DOHH2 (cell line): Measurements from ENCODE around the gene CDC42SE2.

Experiments
- H3F3A ChIP-seq: fragments of 200-600 bp; sonication (generic), shearing (Covaris generic); 2 replicates; pipeline ENCODE4 v1.6.0; 2016; ENCODE audit warnings: antibody characterized with exemption, mild to moderate bottlenecking; ENCODE audit not compliant: control insufficient read depth, insufficient read depth
- H3K27ac ChIP-seq: fragments of 200-600 bp; sonication (generic); 2 replicates; pipeline ENCODE4 v1.5.1; 2014; ENCODE audit warnings: low read depth, mild to moderate bottlenecking, low read length, moderate library complexity
- H3K27me3 ChIP-seq: fragments of 200-600 bp; sonication (generic); 2 replicates; pipeline ENCODE4 v1.6.1; 2014; ENCODE audit warnings: mild to moderate bottlenecking, low read length, mixed read lengths; ENCODE audit not compliant: control insufficient read depth
- H3K36me3 ChIP-seq: fragments of 200-600 bp; sonication (generic); 2 replicates; pipeline ENCODE4 v1.6.1; 2014; ENCODE audit warnings: mild to moderate bottlenecking, low read length, moderate library complexity, mixed read lengths; ENCODE audit not compliant: control insufficient read depth
- H3K4me1 ChIP-seq: fragments of 200-600 bp; sonication (generic); 2 replicates; pipeline ENCODE4 v1.6.1; 2014; ENCODE audit warnings: mild to moderate bottlenecking, low read length, mixed read lengths; ENCODE audit not compliant: control insufficient read depth
- H3K4me2 ChIP-seq: fragments of 200-600 bp; sonication (generic); 2 replicates; pipeline ENCODE4 v1.6.0; 2014; ENCODE audit warnings: mild to moderate bottlenecking, low read length, moderate library complexity
- H3K4me3 ChIP-seq: fragments of 200-600 bp; sonication (generic); 2 replicates; pipeline ENCODE4 v1.5.1; 2014; ENCODE audit warnings: mild to moderate bottlenecking, low read length, mixed read lengths
- H3K79me2 ChIP-seq: fragments of 200-600 bp; sonication (generic); 2 replicates; pipeline ENCODE4 v1.6.1; 2014; ENCODE audit warnings: mild to moderate bottlenecking, low read length, mixed read lengths; ENCODE audit not compliant: control insufficient read depth
- H3K9me2 ChIP-seq: fragments of 200-600 bp; sonication (generic); replicated peaks from 2 replicates; pipeline ENCODE4 v1.6.1; 2014; ENCODE audit warnings: mild to moderate bottlenecking, low read length, mixed read lengths; ENCODE audit not compliant: control insufficient read depth
- H3K9me3 ChIP-seq: fragments of 200-600 bp; sonication (generic); 2 replicates; pipeline ENCODE4 v1.6.1; 2014; ENCODE audit warnings: antibody characterized with exemption, low read length, mixed read lengths; ENCODE audit not compliant: control insufficient read depth, insufficient read depth
- H4K20me1 ChIP-seq: fragments of 200-600 bp; sonication (generic); 2 replicates; pipeline ENCODE4 v1.6.0; 2014; ENCODE audit warnings: low read depth, mild to moderate bottlenecking, antibody characterized with exemption, low read length, moderate library complexity; ENCODE audit not compliant: control insufficient read depth, insufficient read depth
- EZH2phosphoT487 ChIP-seq: fragments of 200-600 bp; sonication (generic); IDR thresholded peaks from 2 replicates; pipeline ENCODE4 v1.6.1; 2017; ENCODE audit warnings: borderline replicate concordance, mild to moderate bottlenecking, antibody characterized with exemption, low read length, moderate library complexity, mixed read lengths
- TF ChIP-seq, protein P1 (sequence below): fragments of 200-600 bp; sonication (generic); IDR thresholded peaks from one replicate; pipeline ENCODE4 v1.5.1; 2014; ENCODE audit warnings: antibody characterized with exemption, mild to moderate bottlenecking, low read depth, low read length; ENCODE audit not compliant: poor library complexity, severe bottlenecking

Gene CDC42SE2

DNA sequence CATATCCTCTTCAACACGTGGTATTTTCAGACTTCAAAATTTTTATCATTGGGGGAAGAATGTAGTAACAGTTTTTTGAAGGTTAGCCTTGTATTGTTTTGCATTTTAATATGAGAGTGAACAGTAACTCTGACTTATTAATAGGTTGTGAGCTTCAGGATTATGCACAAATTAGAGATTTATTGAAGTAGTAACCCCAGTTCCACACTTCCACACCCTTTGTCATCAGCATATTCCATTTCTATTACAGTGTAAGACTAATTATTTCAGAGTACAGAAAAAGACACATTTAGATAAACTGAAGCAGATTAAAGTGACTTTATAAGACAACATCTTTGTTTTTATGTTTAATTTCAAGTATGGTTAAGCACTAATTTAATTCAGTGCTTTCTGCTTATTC is 105.7 kb downstream of the CDC42SE2 start:
- Histone ChIP-seq H3K4me1 (peaks cover 19% of the 10 kb centered on the region), H3K4me3 (no peak overlapping the region), H3K27me3 (no peaks in the 10 kb centered on the region), H3K27ac (no peak overlapping the region), H3F3A (peaks cover 4% of the 10 kb centered on the region), H4K20me1 (no peaks in the 10 kb centered on the region), H3K79me2 (peaks cover 55% of the 10 kb centered on the region), H3K9me2 (no peaks in the 10 kb centered on the region), H3K36me3 (0 out of 2 replicates have a peak, but pooled peaks cover 5% of the 10 kb centered on the region), H3K4me2 (no peak overlapping the region), H3K9me3 (no peaks in the 10 kb centered on the region)
- TF ChIP-seq, protein P1, sequence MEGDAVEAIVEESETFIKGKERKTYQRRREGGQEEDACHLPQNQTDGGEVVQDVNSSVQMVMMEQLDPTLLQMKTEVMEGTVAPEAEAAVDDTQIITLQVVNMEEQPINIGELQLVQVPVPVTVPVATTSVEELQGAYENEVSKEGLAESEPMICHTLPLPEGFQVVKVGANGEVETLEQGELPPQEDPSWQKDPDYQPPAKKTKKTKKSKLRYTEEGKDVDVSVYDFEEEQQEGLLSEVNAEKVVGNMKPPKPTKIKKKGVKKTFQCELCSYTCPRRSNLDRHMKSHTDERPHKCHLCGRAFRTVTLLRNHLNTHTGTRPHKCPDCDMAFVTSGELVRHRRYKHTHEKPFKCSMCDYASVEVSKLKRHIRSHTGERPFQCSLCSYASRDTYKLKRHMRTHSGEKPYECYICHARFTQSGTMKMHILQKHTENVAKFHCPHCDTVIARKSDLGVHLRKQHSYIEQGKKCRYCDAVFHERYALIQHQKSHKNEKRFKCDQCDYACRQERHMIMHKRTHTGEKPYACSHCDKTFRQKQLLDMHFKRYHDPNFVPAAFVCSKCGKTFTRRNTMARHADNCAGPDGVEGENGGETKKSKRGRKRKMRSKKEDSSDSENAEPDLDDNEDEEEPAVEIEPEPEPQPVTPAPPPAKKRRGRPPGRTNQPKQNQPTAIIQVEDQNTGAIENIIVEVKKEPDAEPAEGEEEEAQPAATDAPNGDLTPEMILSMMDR: no peak
- TF ChIP-seq EZH2phosphoT487: no peak

DNA sequence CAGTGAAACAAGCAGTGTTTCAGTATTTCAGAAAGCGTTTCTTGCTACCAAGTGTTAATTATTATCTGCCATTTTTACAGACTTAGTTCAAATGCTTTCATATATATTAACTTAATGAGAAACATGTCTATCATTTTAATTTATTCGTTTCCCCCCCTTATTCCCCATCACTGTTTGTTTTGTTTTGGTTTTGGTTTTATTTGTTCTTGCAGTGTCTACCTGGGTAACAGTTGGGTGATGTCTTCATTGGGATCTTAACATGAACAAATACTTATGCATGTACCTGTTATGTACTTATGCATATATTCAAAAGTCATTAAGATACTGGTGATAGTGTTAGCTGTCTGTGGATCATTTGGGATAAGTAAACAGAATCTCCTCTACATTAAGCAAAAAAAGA is 108.0 kb downstream of the CDC42SE2 start:
- TF ChIP-seq EZH2phosphoT487: no peak
- TF ChIP-seq, protein P1: no peak
- Histone ChIP-seq H3K9me3 (no peaks in the 10 kb centered on the region), H3K79me2 (peaks cover 59% of the 10 kb centered on the region), H3F3A (peaks cover 10% of the 10 kb centered on the region), H3K9me2 (no peaks in the 10 kb centered on the region), H3K27ac (no peak overlapping the region), H4K20me1 (no peaks in the 10 kb centered on the region), H3K4me2 (no peak overlapping the region), H3K4me3 (no peak overlapping the region), H3K27me3 (no peaks in the 10 kb centered on the region), H3K36me3 (0 out of 2 replicates have a peak, but pooled peaks cover 5% of the 10 kb centered on the region), H3K4me1 (peaks cover 35% of the 10 kb centered on the region)

DNA sequence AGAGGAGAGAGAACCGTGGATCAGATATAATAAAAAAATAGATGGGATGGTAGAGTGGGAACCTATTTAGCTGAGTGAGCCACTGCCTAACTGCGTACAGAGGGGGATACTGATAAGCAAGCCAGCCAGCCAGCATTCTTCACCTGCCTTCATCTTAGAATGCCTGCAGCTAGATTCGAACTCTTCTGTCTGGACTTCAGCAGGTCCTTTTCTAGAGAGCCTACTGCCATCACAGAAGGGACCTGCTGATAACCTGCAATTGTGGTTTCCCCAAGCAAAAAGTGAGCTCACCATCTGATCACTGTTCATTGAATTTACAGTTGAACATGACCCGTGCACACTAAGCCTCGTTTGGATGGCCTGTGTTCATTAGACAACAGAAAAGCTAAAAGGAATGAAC is 109.4 kb downstream of the CDC42SE2 start:
- Histone ChIP-seq H3K4me3 (no peak overlapping the region), H3K27ac (no peak overlapping the region), H3K9me3 (no peaks in the 10 kb centered on the region), H4K20me1 (no peaks in the 10 kb centered on the region), H3K4me2 (no peak overlapping the region), H3K79me2 (peaks cover 66% of the 10 kb centered on the region), H3F3A (peaks cover 16% of the 10 kb centered on the region), H3K4me1 (peaks cover 47% of the 10 kb centered on the region), H3K36me3 (0 out of 2 replicates have a peak, but pooled peaks cover 5% of the 10 kb centered on the region), H3K9me2 (no peaks in the 10 kb centered on the region), H3K27me3 (no peaks in the 10 kb centered on the region)
- TF ChIP-seq, protein P1: no peak
- TF ChIP-seq EZH2phosphoT487: no peak

DNA sequence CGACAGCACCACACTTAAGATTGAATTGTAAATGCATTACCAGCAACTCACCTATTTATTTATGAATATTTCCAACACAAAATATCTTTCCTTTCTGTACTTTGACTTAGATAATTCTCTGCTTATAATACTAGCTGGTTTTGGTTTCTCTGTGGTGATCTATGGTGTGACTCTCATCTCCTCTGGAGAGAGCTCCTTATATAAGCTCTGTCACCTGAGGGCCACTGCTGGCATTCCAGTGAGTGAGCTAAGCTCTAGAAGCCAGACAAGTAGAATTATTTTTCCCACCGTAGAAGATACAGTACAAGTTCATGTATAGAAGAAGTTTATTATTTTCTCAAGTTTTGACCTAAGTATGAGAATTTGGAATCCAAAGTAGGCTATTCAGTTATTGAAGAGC is 111.5 kb downstream of the CDC42SE2 start:
- peak overlapping the region; percentile 20; the same call in 1 of the 2 replicates for H3K27ac ChIP-seq
- H4K20me1 ChIP-seq: no peaks in the 10 kb centered on the region
- TF ChIP-seq EZH2phosphoT487: no peak
- TF ChIP-seq, protein P1: no peak
- no peaks in the 10 kb centered on the region for H3K9me3 ChIP-seq
- peaks cover 21% of the 10 kb centered on the region for H3F3A ChIP-seq
- H3K4me1 ChIP-seq: peaks cover 68% of the 10 kb centered on the region
- peak overlapping the region; percentile 46 for H3K4me2 ChIP-seq
- H3K4me3 ChIP-seq: no peak overlapping the region
- H3K27me3 ChIP-seq: no peaks in the 10 kb centered on the region
- H3K9me2 ChIP-seq: no peaks in the 10 kb centered on the region
- H3K79me2 ChIP-seq: peaks cover 65% of the 10 kb centered on the region
- 0 out of 2 replicates have a peak, but pooled peaks cover 3% of the 10 kb centered on the region for H3K36me3 ChIP-seq
